Measurements from ENCODE around the gene LYRM7.

Gene LYRM7

GRCh38 chr5:131209506-131210150, 38.9 kb downstream of the LYRM7 start:
- H3K27me3 ChIP-seq (ENCODE audit: insufficient read depth, insufficient read length) = no peaks in the 10 kb centered on the region
- H3K9me3 ChIP-seq (ENCODE audit: insufficient read depth, low read length) = no peaks in the 10 kb centered on the region
- DNase-seq (ENCODE audit: low read depth, low spot score) = no peak
- H3K36me3 ChIP-seq (ENCODE audit: insufficient read depth, insufficient read length, low read length) = no peaks in the 10 kb centered on the region
- no peak overlapping the region for H3K4me3 ChIP-seq (ENCODE audit: insufficient read length, low read depth)
- no peak overlapping the region for H3K9ac ChIP-seq (ENCODE audit: insufficient read length, low read depth)
- no peak for TF ChIP-seq YY1 (IDR thresholded peaks at IDR 0.05; ENCODE audit: insufficient read depth, insufficient read length)
- no peak for TF ChIP-seq ZNF274 (IDR thresholded peaks at IDR 0.05; ENCODE audit: low read depth, low read length)
- no peak for TF ChIP-seq SUZ12 (IDR thresholded peaks at IDR 0.05; ENCODE audit: extremely low read depth, insufficient read depth, insufficient read length)
- no peaks in the 10 kb centered on the region for H3K4me1 ChIP-seq (ENCODE audit: insufficient read depth, insufficient read length)

- Histone ChIP-seq H3K36me3 (ENCODE audit: insufficient read depth, insufficient read length, low read length) (no peaks in the 10 kb centered on the region), H3K4me1 (ENCODE audit: insufficient read depth, insufficient read length) (no peaks in the 10 kb centered on the region), H3K27me3 (ENCODE audit: insufficient read depth, insufficient read length) (no peaks in the 10 kb centered on the region), H3K4me3 (ENCODE audit: insufficient read length, low read depth) (no peak overlapping the region), H3K9ac (ENCODE audit: insufficient read length, low read depth) (no peak overlapping the region), H3K9me3 (ENCODE audit: insufficient read depth, low read length) (no peaks in the 10 kb centered on the region)
- no peak for DNase-seq (ENCODE audit: low read depth, low spot score)
- TF ChIP-seq SUZ12 (IDR thresholded peaks at IDR 0.05; ENCODE audit: extremely low read depth, insufficient read depth, insufficient read length) (no peak), ZNF274 (IDR thresholded peaks at IDR 0.05; ENCODE audit: low read depth, low read length) (no peak), YY1 (IDR thresholded peaks at IDR 0.05; ENCODE audit: insufficient read depth, insufficient read length) (no peak)
Observed at GRCh38 chr5:131210151-131210510, 39.4 kb downstream of the LYRM7 start.

- no peak for TF ChIP-seq SUZ12 (IDR thresholded peaks at IDR 0.05; ENCODE audit: extremely low read depth, insufficient read depth, insufficient read length)
- TF ChIP-seq ZNF274 (IDR thresholded peaks at IDR 0.05; ENCODE audit: low read depth, low read length) = no peak
- TF ChIP-seq YY1 (IDR thresholded peaks at IDR 0.05; ENCODE audit: insufficient read depth, insufficient read length) = no peak
- H3K4me3 ChIP-seq (ENCODE audit: insufficient read length, low read depth) = no peak overlapping the region
- H3K9ac ChIP-seq (ENCODE audit: insufficient read length, low read depth) = no peak overlapping the region
Observed at GRCh38 chr5:131211669-131212068, 40.9 kb downstream of the LYRM7 start.

GRCh38 chr5:131212471-131213021, 41.8 kb downstream of the LYRM7 start:
- Histone ChIP-seq H3K27me3 (ENCODE audit: insufficient read depth, insufficient read length) (no peaks in the 10 kb centered on the region), H3K36me3 (ENCODE audit: insufficient read depth, insufficient read length, low read length) (no peaks in the 10 kb centered on the region), H3K4me1 (ENCODE audit: insufficient read depth, insufficient read length) (no peaks in the 10 kb centered on the region), H3K9ac (ENCODE audit: insufficient read length, low read depth) (no peak overlapping the region), H3K9me3 (ENCODE audit: insufficient read depth, low read length) (no peaks in the 10 kb centered on the region), H3K4me3 (ENCODE audit: insufficient read length, low read depth) (no peak overlapping the region)
- no peak for DNase-seq (ENCODE audit: low read depth, low spot score)
- TF ChIP-seq ZNF274 (IDR thresholded peaks at IDR 0.05; ENCODE audit: low read depth, low read length) (no peak), YY1 (IDR thresholded peaks at IDR 0.05; ENCODE audit: insufficient read depth, insufficient read length) (no peak), SUZ12 (IDR thresholded peaks at IDR 0.05; ENCODE audit: extremely low read depth, insufficient read depth, insufficient read length) (no peak)

More at GRCh38 chr5:131211669-131212068, 40.9 kb downstream of the LYRM7 start:
- Histone ChIP-seq H3K36me3 (ENCODE audit: insufficient read depth, insufficient read length, low read length) (no peaks in the 10 kb centered on the region), H3K4me1 (ENCODE audit: insufficient read depth, insufficient read length) (no peaks in the 10 kb centered on the region), H3K9me3 (ENCODE audit: insufficient read depth, low read length) (no peaks in the 10 kb centered on the region), H3K27me3 (ENCODE audit: insufficient read depth, insufficient read length) (no peaks in the 10 kb centered on the region)
- DNase-seq (ENCODE audit: low read depth, low spot score) = no peak

GRCh38 chr5:131214609-131215227, 44.0 kb downstream of the LYRM7 start:
- Histone ChIP-seq H3K4me3 (ENCODE audit: insufficient read length, low read depth) (no peak overlapping the region), H3K9ac (ENCODE audit: insufficient read length, low read depth) (no peak overlapping the region), H3K27me3 (ENCODE audit: insufficient read depth, insufficient read length) (no peaks in the 10 kb centered on the region), H3K36me3 (ENCODE audit: insufficient read depth, insufficient read length, low read length) (no peaks in the 10 kb centered on the region), H3K9me3 (ENCODE audit: insufficient read depth, low read length) (no peaks in the 10 kb centered on the region), H3K4me1 (ENCODE audit: insufficient read depth, insufficient read length) (no peaks in the 10 kb centered on the region)
- no peak for DNase-seq (ENCODE audit: low read depth, low spot score)
- TF ChIP-seq ZNF274 (IDR thresholded peaks at IDR 0.05; ENCODE audit: low read depth, low read length) (no peak), YY1 (IDR thresholded peaks at IDR 0.05; ENCODE audit: insufficient read depth, insufficient read length) (no peak), SUZ12 (IDR thresholded peaks at IDR 0.05; ENCODE audit: extremely low read depth, insufficient read depth, insufficient read length) (no peak)

GRCh38 chr5:131217791-131218190, 47.0 kb downstream of the LYRM7 start:
- TF ChIP-seq YY1 (IDR thresholded peaks at IDR 0.05; ENCODE audit: insufficient read depth, insufficient read length) (no peak), SUZ12 (IDR thresholded peaks at IDR 0.05; ENCODE audit: extremely low read depth, insufficient read depth, insufficient read length) (no peak), ZNF274 (IDR thresholded peaks at IDR 0.05; ENCODE audit: low read depth, low read length) (no peak)

GRCh38 chr5:131218392-131218791, 47.6 kb downstream of the LYRM7 start:
- Histone ChIP-seq H3K9me3 (ENCODE audit: insufficient read depth, low read length) (no peaks in the 10 kb centered on the region), H3K4me1 (ENCODE audit: insufficient read depth, insufficient read length) (no peaks in the 10 kb centered on the region), H3K36me3 (ENCODE audit: insufficient read depth, insufficient read length, low read length) (no peaks in the 10 kb centered on the region), H3K9ac (ENCODE audit: insufficient read length, low read depth) (no peak overlapping the region), H3K27me3 (ENCODE audit: insufficient read depth, insufficient read length) (no peaks in the 10 kb centered on the region), H3K4me3 (ENCODE audit: insufficient read length, low read depth) (no peak overlapping the region)
- DNase-seq (ENCODE audit: low read depth, low spot score) = no peak
- no peak for TF ChIP-seq YY1 (IDR thresholded peaks at IDR 0.05; ENCODE audit: insufficient read depth, insufficient read length)
- no peak for TF ChIP-seq SUZ12 (IDR thresholded peaks at IDR 0.05; ENCODE audit: extremely low read depth, insufficient read depth, insufficient read length)
- no peak for TF ChIP-seq ZNF274 (IDR thresholded peaks at IDR 0.05; ENCODE audit: low read depth, low read length)

More at GRCh38 chr5:131217791-131218190, 47.0 kb downstream of the LYRM7 start:
- Histone ChIP-seq H3K4me3 (ENCODE audit: insufficient read length, low read depth) (no peak overlapping the region), H3K9me3 (ENCODE audit: insufficient read depth, low read length) (no peaks in the 10 kb centered on the region), H3K4me1 (ENCODE audit: insufficient read depth, insufficient read length) (no peaks in the 10 kb centered on the region), H3K36me3 (ENCODE audit: insufficient read depth, insufficient read length, low read length) (no peaks in the 10 kb centered on the region), H3K27me3 (ENCODE audit: insufficient read depth, insufficient read length) (no peaks in the 10 kb centered on the region), H3K9ac (ENCODE audit: insufficient read length, low read depth) (no peak overlapping the region)
- DNase-seq (ENCODE audit: low read depth, low spot score) = no peak

Measured in NT2/D1 (cell line).